Fibroblast of pulmonary artery (primary cell): ENCODE data around the gene TNFRSF12A.

Source experiments
- DNase-seq: peaks from one replicate; pipeline ENCODE4 v3.0.0-alpha.2; 2010; ENCODE audit warnings: low read depth
- H3K4me3 ChIP-seq: replicated peaks from 2 replicates; pipeline ENCODE4 v1.5.1; 2011; ENCODE audit warnings: low read depth, mild to moderate bottlenecking, control low read depth, low read length, moderate library complexity
- CTCF ChIP-seq: IDR thresholded peaks from 2 replicates; pipeline ENCODE4 v1.5.1; 2011; ENCODE audit warnings: mild to moderate bottlenecking, control low read depth, low read length, inconsistent platforms; ENCODE audit errors: missing control alignments

The TNFRSF12A gene

GRCh38 chr16:2991566-2992261 lies 28.5 kb upstream of the TNFRSF12A start:
- DNase-seq: no peak
- no peak for TF ChIP-seq CTCF
- no peak overlapping the region for H3K4me3 ChIP-seq

- no peak for TF ChIP-seq CTCF
- no peak overlapping the region for H3K4me3 ChIP-seq
- DNase-seq: no peak
Observed at GRCh38 chr16:2992383-2993081, 27.6 kb upstream of the TNFRSF12A start.

DNA sequence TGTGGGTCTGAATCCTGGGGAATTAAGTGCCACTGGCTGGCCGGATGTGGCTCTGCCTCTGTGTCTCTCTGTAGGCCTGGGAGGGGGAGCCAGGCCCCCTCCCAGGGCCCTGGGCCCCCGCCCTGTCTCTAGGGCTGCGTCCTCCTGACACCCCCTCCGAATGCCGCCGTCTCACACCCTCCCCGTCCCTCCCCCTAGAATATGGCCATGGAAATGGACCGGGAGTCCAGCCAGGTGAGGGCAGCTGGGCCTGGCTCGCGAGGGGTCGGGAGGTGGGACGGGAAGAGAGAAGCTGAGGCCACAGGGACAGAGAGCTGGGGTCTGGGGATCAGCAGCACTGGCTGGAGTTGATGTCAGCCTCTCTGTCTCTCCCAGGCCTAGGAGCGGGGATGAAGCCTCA lies 23.9 kb upstream of the TNFRSF12A start:
- no peak overlapping the region for H3K4me3 ChIP-seq

DNA sequence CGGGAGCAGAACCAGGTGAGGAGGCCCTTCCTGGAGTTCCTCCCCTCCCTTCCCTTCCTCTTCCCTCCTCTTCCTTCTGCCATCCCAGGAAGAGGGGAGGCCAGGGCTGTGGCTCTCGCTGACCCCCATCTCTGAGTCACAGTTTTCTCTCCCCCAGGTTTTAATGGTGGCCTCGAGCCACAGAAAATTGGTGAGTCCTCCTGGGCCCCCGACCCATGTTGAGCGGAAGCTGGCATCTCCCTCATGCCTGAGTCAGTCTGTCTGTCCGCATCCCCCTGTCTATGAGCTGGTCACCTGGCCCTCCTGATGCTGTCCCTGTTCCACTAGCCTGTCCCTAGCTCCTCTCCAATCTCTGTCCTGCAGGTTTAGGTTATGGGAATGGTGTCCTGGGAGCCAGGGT lies 20.2 kb upstream of the TNFRSF12A start:
- H3K4me3 ChIP-seq: no peak overlapping the region
- no peak for DNase-seq
- no peak for TF ChIP-seq CTCF

More for the DNA sequence above, 23.9 kb upstream of the TNFRSF12A start:
- DNase-seq: no peak
- TF ChIP-seq CTCF: no peak

DNA sequence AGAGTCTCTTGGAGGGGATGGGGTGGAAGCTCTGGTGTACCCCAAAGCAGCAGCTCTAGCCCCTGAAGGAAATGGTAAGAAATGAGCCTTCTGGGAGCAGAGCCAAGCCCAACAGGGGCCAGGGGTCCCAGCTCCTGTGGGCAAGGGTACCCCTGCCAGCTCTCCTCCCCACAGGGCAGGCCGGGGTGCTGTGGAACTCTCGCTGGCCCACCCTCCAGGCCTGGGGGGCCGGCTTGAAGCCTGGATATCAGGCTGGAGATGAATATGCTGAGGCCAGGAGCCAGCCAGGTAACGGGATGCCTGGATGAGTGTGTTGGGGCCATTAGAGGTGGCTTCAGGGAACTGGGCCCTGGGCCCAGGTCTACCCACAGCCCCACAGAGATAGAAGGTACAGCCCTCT lies 19.6 kb upstream of the TNFRSF12A start:
- no peak for DNase-seq
- TF ChIP-seq CTCF: no peak
- H3K4me3 ChIP-seq: no peak overlapping the region

- no peak for TF ChIP-seq CTCF
- H3K4me3 ChIP-seq: no peak overlapping the region
- no peak for DNase-seq
Observed at GRCh38 chr16:3001316-3001715, 18.9 kb upstream of the TNFRSF12A start.
